ENCODE results near the gene RPUSD1.
A peak's percentile ranks its signal among the peaks of the same experiment; 100 is the strongest.
"Not testable (repeated sequence)": the region's sequence is repeated elsewhere in the genome, so short reads cannot be mapped to it uniquely, and the experiment has no call there.

RPUSD1 gene

GRCh38 chr16:766008-766819 is 22.0 kb downstream of the RPUSD1 start:
- no peak for DNase-seq (ENCODE audit: low spot score)

- DNase-seq (ENCODE audit: low spot score), result no peak
Measured at GRCh38 chr16:765488-765865, 22.7 kb downstream of the RPUSD1 start.

GRCh38 chr16:764848-765487 is 23.2 kb downstream of the RPUSD1 start:
- no peak for DNase-seq (ENCODE audit: low spot score)

DNA sequence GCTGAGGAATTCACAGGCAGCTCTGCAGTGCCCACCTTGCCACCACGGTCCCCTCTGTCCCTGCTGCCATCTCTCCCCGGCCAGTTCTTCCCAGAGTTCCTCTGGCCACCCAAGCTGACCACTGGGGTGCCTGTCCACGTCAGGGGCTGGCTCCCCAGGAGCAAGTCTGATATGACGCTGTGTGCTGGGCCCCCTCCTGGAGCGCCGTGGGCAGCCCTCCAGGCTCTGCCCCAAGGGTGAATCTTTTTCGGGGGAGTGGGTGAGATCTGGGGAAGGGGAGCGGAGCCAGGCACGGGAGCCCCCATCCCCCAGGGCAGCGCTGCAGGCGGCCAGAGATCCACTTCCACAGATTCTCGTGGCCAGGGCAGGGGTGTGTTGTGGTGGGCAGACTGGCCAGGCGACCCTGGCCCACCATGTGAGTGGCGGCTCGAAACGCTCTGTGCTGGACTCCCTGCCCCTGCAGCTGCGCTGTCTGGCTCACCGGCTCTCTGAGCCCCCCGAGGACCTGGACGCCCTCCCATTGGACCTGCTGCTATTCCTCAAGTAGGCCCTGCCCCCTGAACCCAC is 23.9 kb downstream of the RPUSD1 start:
- DNase-seq (ENCODE audit: low spot score), result no peak

- DNase-seq (ENCODE audit: low spot score), result no peak
Measured at GRCh38 chr16:763369-764183, 24.6 kb downstream of the RPUSD1 start.

- DNase-seq (ENCODE audit: low spot score), result no peak
Measured at GRCh38 chr16:762595-763268, 25.4 kb downstream of the RPUSD1 start.

- no peak for DNase-seq (ENCODE audit: low spot score)
Measured at GRCh38 chr16:761625-762513, 26.3 kb downstream of the RPUSD1 start.

DNA sequence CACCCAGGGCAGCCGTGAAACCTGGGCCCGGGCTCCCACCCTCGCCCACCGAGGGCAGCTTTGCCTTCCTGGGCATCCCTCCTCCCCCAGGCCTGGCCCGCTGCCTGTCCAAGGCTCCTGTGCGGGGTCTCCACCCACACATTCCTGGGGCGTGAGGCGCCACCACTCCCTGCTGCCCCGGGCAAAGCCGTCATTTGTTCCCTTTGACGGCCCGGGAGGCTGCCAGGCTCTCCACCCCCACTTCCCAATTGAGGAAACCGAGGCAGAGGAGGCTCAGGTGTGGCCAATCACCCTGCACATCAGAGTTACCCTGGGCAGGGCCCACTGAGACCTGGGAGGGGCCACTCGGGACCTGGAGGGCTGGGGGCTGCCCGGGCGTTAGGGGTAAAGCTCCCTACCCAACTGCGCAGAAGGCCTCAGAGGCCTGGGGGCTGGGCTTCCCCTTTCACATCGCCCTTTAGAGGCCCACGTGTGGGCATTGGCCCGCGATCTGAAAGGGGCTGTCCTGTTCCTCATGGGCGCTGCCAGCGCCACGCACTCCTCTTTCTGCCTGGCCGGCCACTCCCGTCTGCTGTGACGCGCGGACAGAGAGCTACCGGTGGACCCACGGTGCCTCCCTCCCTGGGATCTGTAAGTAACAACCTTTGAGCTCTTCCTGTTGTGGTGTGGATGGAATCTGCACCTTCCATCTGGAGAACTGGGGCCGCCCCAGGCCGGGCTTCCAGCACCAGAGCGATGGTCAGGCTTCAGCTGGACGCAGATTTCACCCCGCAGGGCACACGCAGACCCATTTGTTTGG is 27.4 kb downstream of the RPUSD1 start, which contains the start of gene MSLN:
Gene MSLN, plus strand, starts transcription at position 190 of the 799 bp plus-strand sequence. CDS start 1,947 bp downstream, outside the sequence.
- no peak for DNase-seq (ENCODE audit: low spot score)

DNA sequence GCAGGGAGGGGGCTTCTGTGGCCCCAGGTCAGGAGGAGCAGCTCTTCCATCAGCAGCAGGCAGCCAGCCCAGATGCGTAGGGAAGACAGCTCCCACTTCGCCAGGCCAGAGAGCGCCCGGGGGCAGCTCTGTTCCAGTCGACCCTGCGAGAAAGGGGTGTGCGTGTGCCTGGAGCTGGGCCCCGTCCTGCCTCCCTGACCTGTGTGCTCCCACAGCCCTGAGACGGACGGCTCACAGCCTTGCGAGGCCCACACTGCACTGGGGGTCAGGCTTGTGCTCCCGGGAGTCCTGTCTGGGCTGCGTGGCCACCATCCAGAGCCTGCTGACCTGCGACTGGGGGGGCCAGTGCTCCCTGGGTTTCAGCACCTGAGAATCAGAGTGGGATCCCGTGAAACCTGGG is 28.1 kb downstream of the RPUSD1 start:
- no peak for DNase-seq (ENCODE audit: low spot score)

DNA sequence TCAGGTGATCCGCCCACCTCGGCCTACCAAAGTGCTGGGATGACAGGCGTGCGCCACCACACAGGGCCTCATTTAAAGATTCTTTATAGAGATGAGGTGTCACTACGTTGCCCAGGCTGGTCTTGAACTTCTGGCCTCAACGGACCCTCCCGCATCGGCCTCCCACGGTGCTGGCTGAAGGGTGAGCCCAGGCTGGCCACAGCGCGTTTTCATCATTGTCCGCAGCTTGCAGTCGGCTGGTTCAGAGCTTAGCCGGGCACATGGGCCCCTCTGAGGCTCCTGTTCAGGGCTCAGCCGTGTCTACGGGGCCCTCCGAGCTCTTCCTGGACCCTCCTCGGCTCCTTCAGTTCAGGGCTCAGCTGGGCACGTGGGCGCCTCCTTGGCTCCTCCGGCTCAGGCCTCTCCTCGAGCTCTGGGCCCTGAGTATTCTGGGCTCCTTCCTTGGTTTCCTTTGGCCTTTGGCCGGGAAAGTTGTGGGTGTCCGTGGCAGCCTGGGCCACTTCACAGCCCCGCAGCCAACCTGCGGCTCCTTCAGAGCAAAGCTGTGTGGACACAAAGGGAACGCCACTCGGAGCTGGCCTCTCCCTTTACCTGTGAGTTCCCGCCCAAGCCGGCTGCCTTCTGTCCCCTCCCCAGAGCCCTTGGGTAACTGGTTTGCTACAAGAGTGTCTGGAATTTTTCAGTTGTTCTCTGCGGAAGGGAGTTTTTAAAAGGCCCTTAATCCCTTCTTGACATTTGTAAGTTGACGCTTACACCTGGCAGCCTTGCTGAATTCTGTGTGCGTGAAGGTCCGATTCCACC is 28.9 kb downstream of the RPUSD1 start:
- no peak for DNase-seq (ENCODE audit: low spot score)

- DNase-seq (ENCODE audit: low spot score), result no peak
Measured at GRCh38 chr16:756428-756827, 31.8 kb downstream of the RPUSD1 start.

GRCh38 chr16:754656-755055 is 33.5 kb downstream of the RPUSD1 start:
- DNase-seq (ENCODE audit: low spot score), result no peak

GRCh38 chr16:754121-754607 is 34.0 kb downstream of the RPUSD1 start:
- DNase-seq (ENCODE audit: low spot score), result not testable (repeated sequence)

DNA sequence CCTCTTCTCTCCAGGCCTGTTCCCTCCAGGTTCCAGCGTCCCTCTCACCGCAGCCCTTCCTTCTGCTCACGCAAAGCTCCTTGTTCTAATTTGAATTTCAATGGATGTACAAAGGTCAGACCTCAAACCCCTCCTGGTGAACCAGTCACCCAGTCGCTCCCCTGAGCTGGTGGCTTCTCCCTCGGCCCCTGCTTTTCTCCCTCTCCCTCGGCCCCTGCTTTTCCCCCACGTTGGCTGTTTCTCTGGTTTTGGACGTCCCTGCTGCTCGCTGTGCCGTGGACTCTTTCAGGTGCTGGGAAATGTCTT is 36.2 kb downstream of the RPUSD1 start:
- no peak for DNase-seq (ENCODE audit: low spot score)

- DNase-seq (ENCODE audit: low spot score), result no peak
Measured at GRCh38 chr16:751152-752006, 36.8 kb downstream of the RPUSD1 start.

DNA sequence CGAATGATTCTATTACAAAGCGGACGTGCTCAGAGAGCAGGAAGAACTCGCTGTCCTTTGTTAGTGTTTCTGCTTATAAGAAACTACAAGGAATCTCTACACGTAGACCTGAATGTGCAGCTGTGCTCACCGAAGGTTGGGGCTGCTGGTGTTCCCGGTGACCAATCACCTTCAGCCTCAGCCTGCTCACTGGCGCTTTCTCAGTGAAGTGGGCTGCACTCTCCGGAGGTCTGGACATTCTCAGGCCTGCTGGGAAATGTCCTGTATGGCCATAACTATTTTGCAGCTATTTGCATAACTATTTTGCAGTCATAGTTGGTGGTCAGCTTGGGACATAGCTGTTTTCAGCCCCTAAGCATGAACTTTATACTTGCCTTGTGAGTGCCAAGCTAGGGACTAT is 37.7 kb downstream of the RPUSD1 start:
- no peak for DNase-seq (ENCODE audit: low spot score)

DNA sequence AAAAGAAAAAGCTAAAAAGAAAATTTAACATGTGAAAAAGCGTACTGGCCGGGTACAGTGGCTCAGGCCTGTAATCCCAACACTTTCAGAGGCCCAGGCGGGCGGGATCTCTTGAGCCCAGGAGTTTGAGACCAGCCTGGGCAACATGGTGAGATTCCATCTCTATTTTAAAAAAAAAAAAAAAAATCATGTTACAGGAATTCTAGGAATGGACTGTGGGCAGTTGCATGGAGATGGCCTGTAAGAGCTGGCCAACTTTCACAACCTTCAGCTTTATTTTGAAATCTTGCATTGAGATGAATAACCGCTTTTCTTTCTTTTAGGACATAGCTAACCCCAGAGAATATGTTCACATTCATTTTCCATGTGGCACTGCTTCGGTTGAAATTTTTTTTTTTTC is 39.2 kb downstream of the RPUSD1 start:
- peak; percentile 87 for DNase-seq (ENCODE audit: low spot score)
